ENCODE results near the gene ARL6IP5. TPM values are rescaled to one million over a fixed set of nuclear protein-coding genes. Genes with fewer than 3 reads are reported as not detected.

Gene ARL6IP5
- total and polyA plus RNA-seq, 2 of the 13 experiments (the other 11 are each of a cell fraction or from before 2014, with no cell fraction given), result 23.7 to 29.6 TPM

DNA sequence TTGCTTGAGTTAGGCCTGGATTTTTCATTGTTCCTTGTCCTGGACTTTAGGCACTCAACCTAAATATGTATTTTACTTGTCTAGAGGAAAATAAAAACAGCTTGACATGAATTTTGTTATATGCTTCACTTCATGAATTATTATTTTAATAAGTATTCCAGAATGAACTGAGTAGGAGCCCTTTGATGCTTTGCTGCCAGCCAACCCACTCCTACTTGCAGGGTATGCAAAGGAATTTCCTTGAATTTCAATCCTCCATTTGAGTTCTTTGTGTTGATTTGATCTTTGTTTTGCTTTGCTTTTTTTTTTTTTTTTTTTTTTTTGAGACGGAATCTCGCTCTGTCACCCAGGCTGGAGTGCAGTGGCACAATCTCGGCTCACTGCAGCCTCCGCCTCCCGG, 11.6 kb downstream of the ARL6IP5 start (continued):
- TF ChIP-seq, protein P1, sequence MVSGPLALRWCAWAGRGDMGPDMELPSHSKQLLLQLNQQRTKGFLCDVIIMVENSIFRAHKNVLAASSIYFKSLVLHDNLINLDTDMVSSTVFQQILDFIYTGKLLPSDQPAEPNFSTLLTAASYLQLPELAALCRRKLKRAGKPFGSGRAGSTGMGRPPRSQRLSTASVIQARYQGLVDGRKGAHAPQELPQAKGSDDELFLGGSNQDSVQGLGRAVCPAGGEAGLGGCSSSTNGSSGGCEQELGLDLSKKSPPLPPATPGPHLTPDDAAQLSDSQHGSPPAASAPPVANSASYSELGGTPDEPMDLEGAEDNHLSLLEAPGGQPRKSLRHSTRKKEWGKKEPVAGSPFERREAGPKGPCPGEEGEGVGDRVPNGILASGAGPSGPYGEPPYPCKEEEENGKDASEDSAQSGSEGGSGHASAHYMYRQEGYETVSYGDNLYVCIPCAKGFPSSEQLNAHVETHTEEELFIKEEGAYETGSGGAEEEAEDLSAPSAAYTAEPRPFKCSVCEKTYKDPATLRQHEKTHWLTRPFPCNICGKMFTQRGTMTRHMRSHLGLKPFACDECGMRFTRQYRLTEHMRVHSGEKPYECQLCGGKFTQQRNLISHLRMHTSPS (CRISPR knock-in tag; IDR thresholded peaks at IDR 0.05; ENCODE audit: low read depth), result no peak
- TF ChIP-seq RELA (CRISPR knock-in tag; IDR thresholded peaks at IDR 0.05) (no peak), XBP1 (CRISPR knock-in tag; IDR thresholded peaks at IDR 0.05) (no peak), ZNF644 (CRISPR knock-in tag; IDR thresholded peaks at IDR 0.05; ENCODE audit: low read depth) (no peak), ZNF10 (CRISPR knock-in tag; IDR thresholded peaks at IDR 0.05; ENCODE audit: borderline replicate concordance, low read depth) (no peak), SMARCE1 (IDR thresholded peaks at IDR 0.05; ENCODE audit: borderline replicate concordance) (no peak), ZSCAN12 (CRISPR knock-in tag; IDR thresholded peaks at IDR 0.05) (no peak), ERF (CRISPR knock-in tag; IDR thresholded peaks at IDR 0.05) (no peak), HCFC1 (IDR thresholded peaks at IDR 0.05; ENCODE audit: low read depth, low read length) (no peak)

DNA sequence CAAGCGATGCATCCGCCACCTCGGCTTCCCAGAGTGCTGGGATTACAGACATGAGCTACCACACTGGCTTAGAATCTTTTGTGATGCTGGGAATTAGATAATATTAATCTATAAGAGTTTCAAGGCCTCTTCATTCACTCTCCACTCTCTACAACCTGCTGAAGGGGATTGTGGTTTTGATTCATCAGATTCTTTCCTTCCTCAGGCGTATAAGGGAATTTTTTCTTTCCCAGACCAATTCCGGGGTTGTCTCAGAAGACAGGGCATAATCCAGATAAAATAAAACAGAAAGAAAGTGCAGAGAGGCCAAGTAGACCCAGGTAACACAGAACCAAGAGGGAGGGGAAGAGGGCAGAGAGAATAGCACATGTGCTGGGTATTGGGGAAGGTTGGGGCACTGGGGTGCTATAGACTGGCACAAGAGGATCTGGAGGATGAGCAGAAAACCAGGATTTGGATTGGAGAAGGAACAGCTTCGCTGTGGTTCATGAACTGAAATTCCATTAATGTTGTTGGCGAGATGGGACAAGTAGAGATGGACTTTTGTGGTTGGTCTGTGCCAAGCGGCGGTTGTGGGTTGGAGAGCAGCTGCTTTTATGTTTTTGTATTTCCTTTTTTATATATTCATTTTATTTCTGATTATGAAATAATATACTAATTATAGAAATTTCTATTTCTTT, 12.8 kb downstream of the ARL6IP5 start:
- TF ChIP-seq ZNF883 (CRISPR knock-in tag; IDR thresholded peaks at IDR 0.05; ENCODE audit: not compliant biosample characterization), result no peak
- TF ChIP-seq MEIS2 (CRISPR knock-in tag; IDR thresholded peaks at IDR 0.05), result no peak
- TF ChIP-seq YEATS2 (CRISPR knock-in tag; IDR thresholded peaks at IDR 0.05; ENCODE audit: borderline replicate concordance), result no peak
- no peak for TF ChIP-seq TBX3 (IDR thresholded peaks at IDR 0.05; ENCODE audit: borderline replicate concordance)
- no peak for TF ChIP-seq BCL6 (CRISPR knock-in tag; IDR thresholded peaks at IDR 0.05)
- TF ChIP-seq, protein P2, sequence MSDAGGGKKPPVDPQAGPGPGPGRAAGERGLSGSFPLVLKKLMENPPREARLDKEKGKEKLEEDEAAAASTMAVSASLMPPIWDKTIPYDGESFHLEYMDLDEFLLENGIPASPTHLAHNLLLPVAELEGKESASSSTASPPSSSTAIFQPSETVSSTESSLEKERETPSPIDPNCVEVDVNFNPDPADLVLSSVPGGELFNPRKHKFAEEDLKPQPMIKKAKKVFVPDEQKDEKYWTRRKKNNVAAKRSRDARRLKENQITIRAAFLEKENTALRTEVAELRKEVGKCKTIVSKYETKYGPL (CRISPR knock-in tag; IDR thresholded peaks at IDR 0.05), result no peak
- TF ChIP-seq ZNF773 (CRISPR knock-in tag; IDR thresholded peaks at IDR 0.05; ENCODE audit: borderline replicate concordance), result no peak
- TF ChIP-seq STAT5B (CRISPR knock-in tag; IDR thresholded peaks at IDR 0.05), result no peak
- TF ChIP-seq KDM2A (CRISPR knock-in tag; IDR thresholded peaks at IDR 0.05; ENCODE audit: borderline replicate concordance, low read depth), result no peak
- TF ChIP-seq HDAC6 (IDR thresholded peaks at IDR 0.05; ENCODE audit: low read depth, low read length), result no peak
- Histone ChIP-seq H3K9me3 (ENCODE audit: low read length) (no peaks in the 10 kb centered on the region), H3K4me2 (ENCODE audit: low read depth, low read length) (no peak overlapping the region), H3K9ac (ENCODE audit: insufficient read depth, low read depth, low read length) (no peak overlapping the region), H2AFZ (ENCODE audit: low read length) (no peak overlapping the region), H3K4me3 (replicated peaks in 1 of 3; ENCODE audit: insufficient read depth in 1 of 3, low read depth in 2 of 3, low read length in 3 of 3) (no peak overlapping the region), H3K27ac (ENCODE audit: extremely low read length, insufficient read depth, low read length) (no peak overlapping the region), H3K36me3 (replicated peaks in 1 of 2; ENCODE audit: control insufficient read depth in 1 of 2, insufficient read depth in 2 of 2, low read length in 2 of 2) (peaks cover 0 to 11% of the 10 kb centered on the region in 2 experiments; a peak in 2 of 5 replicates), H3K79me2 (ENCODE audit: insufficient read depth, low read length) (no peaks in the 10 kb centered on the region), H3K4me1 (ENCODE audit: insufficient read depth, low read length) (no peaks in the 10 kb centered on the region), H4K20me1 (ENCODE audit: insufficient read depth, low read length) (no peaks in the 10 kb centered on the region), H3K27me3 (ENCODE audit: control insufficient read depth in 1 of 2, insufficient read depth in 2 of 2, low read length in 2 of 2) (no peaks in the 10 kb centered on the region)
- no peak for FAIRE-seq
- no peak for DNase-seq (ENCODE audit: low spot score)
- no peak for ATAC-seq
- 95% methylated on average over 9 of the region's 9 CpGs for WGBS (ENCODE audit: low lambda C conversion rate)
- POLR2A ChIA-PET, result no interaction called here
- CTCF ChIA-PET (ENCODE audit: low intra/inter-chr PET ratio, low total read pairs), result no interaction called here
- BruUV-seq (replicated peaks), result no TSS peak
- in situ Hi-C loops (cut with HindIII; ENCODE audit: extremely low pct_ligation_motif_present, low pct_unique_long_range_greater_than_20kb), result no loop called here
- intact Hi-C loops (cut with micrococcal nuclease; ENCODE audit: unreplicated experiment), result no loop called here

All from HepG2 (cell line).